H9 (cell line): ENCODE results near the gene TMEM161A. TPM values are rescaled to one million over a fixed set of nuclear protein-coding genes. Genes with fewer than 3 reads are reported as not detected.

ENCODE experiments used
- DNase-seq: peaks from one replicate; pipeline ENCODE4 v3.0.0-alpha.2; 2017
- H2AFZ ChIP-seq: one replicate; pipeline ENCODE4 v1.6.1; 2013; ENCODE audit warnings: mild to moderate bottlenecking, low read length, control low read depth, moderate library complexity
- H2AK5ac ChIP-seq: 2 replicates; pipeline ENCODE4 v1.6.1; 2013; ENCODE audit warnings: low read length, control low read depth, mixed read lengths; ENCODE audit not compliant: insufficient read length
- H2BK120ac ChIP-seq: one replicate; pipeline ENCODE4 v1.6.1; 2013; ENCODE audit warnings: low read depth, mild to moderate bottlenecking, low read length, control low read depth, inconsistent platforms; ENCODE audit not compliant: poor library complexity, severe bottlenecking
- H2BK12ac ChIP-seq: 2 replicates; pipeline ENCODE4 v1.6.1; 2013; ENCODE audit warnings: low read length, control low read depth, mixed read lengths, low read depth; ENCODE audit not compliant: insufficient read length
- H2BK15ac ChIP-seq: 2 replicates; pipeline ENCODE4 v1.6.1; 2013; ENCODE audit warnings: low read depth, low read length, control low read depth
- H2BK20ac ChIP-seq: one replicate; pipeline ENCODE4 v1.6.1; 2013; ENCODE audit warnings: low read depth, mild to moderate bottlenecking, low read length, control low read depth, inconsistent platforms; ENCODE audit not compliant: poor library complexity, severe bottlenecking
- H2BK5ac ChIP-seq: 2 replicates; pipeline ENCODE4 v1.6.1; 2013; ENCODE audit warnings: low read length, control low read depth, mixed read lengths; ENCODE audit not compliant: insufficient read length
- H3K14ac ChIP-seq: 2 replicates; pipeline ENCODE4 v1.6.1; 2013; ENCODE audit warnings: low read length, control low read depth; ENCODE audit not compliant: insufficient read depth
- H3K18ac ChIP-seq: 2 replicates; pipeline ENCODE4 v1.6.1; 2013; ENCODE audit warnings: low read depth, mild to moderate bottlenecking, mixed read lengths, low read length, control low read depth; ENCODE audit not compliant: insufficient read length
- H3K23ac ChIP-seq: 2 replicates; pipeline ENCODE4 v1.6.1; 2013; ENCODE audit warnings: low read length, control low read depth, mixed read lengths, low read depth; ENCODE audit not compliant: insufficient read length
- H3K23me2 ChIP-seq: 2 replicates; pipeline ENCODE4 v1.6.1; 2013; ENCODE audit warnings: low read depth, mild to moderate bottlenecking, mixed read lengths, low read length, control low read depth; ENCODE audit not compliant: insufficient read length, poor library complexity, severe bottlenecking
- H3K27ac ChIP-seq: 2 replicates; pipeline ENCODE4 v1.5.1; 2013; ENCODE audit warnings: low read length, control low read depth, mixed read lengths, low read depth; ENCODE audit not compliant: insufficient read length
- H3K27me3 ChIP-seq: 2 replicates; pipeline ENCODE4 v1.6.1; 2013; ENCODE audit warnings: low read length, control low read depth, inconsistent platforms; ENCODE audit not compliant: insufficient read depth
- H3K4ac ChIP-seq: 2 replicates; pipeline ENCODE4 v1.6.1; 2013; ENCODE audit warnings: low read depth, mild to moderate bottlenecking, control low read depth, inconsistent platforms, low read length, moderate library complexity
- H3K4me1 ChIP-seq: 2 replicates; pipeline ENCODE4 v1.6.1; 2013; ENCODE audit warnings: low read length, control low read depth, inconsistent platforms; ENCODE audit not compliant: insufficient read depth
- H3K4me2 ChIP-seq: 2 replicates; pipeline ENCODE4 v1.6.1; 2013; ENCODE audit warnings: low read length, control low read depth, mixed read lengths; ENCODE audit not compliant: insufficient read length, insufficient read depth
- H3K56ac ChIP-seq: 2 replicates; pipeline ENCODE4 v1.6.1; 2013; ENCODE audit warnings: low read depth, mild to moderate bottlenecking, mixed read lengths, low read length, control low read depth; ENCODE audit not compliant: insufficient read length
- H3K79me1 ChIP-seq: 2 replicates; pipeline ENCODE4 v1.6.1; 2013; ENCODE audit warnings: low read depth, mild to moderate bottlenecking, moderate library complexity, low read length, control low read depth, inconsistent platforms; ENCODE audit not compliant: insufficient read depth, poor library complexity, severe bottlenecking
- H3K79me2 ChIP-seq: 2 replicates; pipeline ENCODE4 v1.6.1; 2013; ENCODE audit warnings: low read length, control low read depth, inconsistent platforms; ENCODE audit not compliant: insufficient read depth
- H3K9ac ChIP-seq: 2 replicates; pipeline ENCODE4 v1.6.1; 2013; ENCODE audit warnings: low read length, control low read depth, mixed read lengths; ENCODE audit not compliant: insufficient read length; ENCODE audit errors: extremely low read depth
- H3K9me3 ChIP-seq: one replicate; pipeline ENCODE4 v1.6.1; 2013; ENCODE audit warnings: low read depth, low read length, inconsistent platforms; ENCODE audit not compliant: control insufficient read depth
- H3T11ph ChIP-seq: one replicate; pipeline ENCODE4 v1.6.1; 2013; ENCODE audit warnings: mild to moderate bottlenecking, low read length, control low read depth, inconsistent platforms
- H4K20me1 ChIP-seq: one replicate; pipeline ENCODE4 v1.6.1; 2013; ENCODE audit not compliant: control insufficient read depth, insufficient read length, insufficient read depth
- H4K5ac ChIP-seq: 2 replicates; pipeline ENCODE4 v1.6.1; 2013; ENCODE audit warnings: low read depth, mild to moderate bottlenecking, mixed read lengths, low read length, control low read depth; ENCODE audit not compliant: insufficient read length
- H4K8ac ChIP-seq: replicated peaks from 2 replicates; pipeline ENCODE4 v1.6.1; 2013; ENCODE audit warnings: low read length, control low read depth, mixed read lengths, low read depth; ENCODE audit not compliant: insufficient read length
- H4K91ac ChIP-seq: 2 replicates; pipeline ENCODE4 v1.6.1; 2013; ENCODE audit warnings: low read depth, mild to moderate bottlenecking, moderate library complexity, mixed read lengths, low read length, control low read depth; ENCODE audit not compliant: insufficient read length
- H3K27ac Mint-ChIP-seq, 3 experiments: 2 replicates in 2 of 3; 3 replicates in 1 of 3; pipeline ENCODE4 v1.8.0; 2020 to 2021; ENCODE audit warnings: mixed read lengths in 3 of 3, mild to moderate bottlenecking in 1 of 3, moderate library complexity in 1 of 3
- H3K27me3 Mint-ChIP-seq: 2 replicates; pipeline ENCODE4 v1.8.0; 2021; ENCODE audit warnings: low read depth, mild to moderate bottlenecking, moderate library complexity, mixed read lengths
- H3K36me3 Mint-ChIP-seq, 3 experiments: 2 replicates in 2 of 3; 3 replicates in 1 of 3; pipeline ENCODE4 v1.8.0; 2020 to 2021; ENCODE audit warnings: low read depth in 3 of 3, mixed read lengths in 3 of 3; ENCODE audit not compliant: insufficient read depth in 1 of 3
- H3K4me1 Mint-ChIP-seq, 2 experiments: 2 replicates each; pipeline ENCODE4 v1.8.0; 2020; ENCODE audit warnings: mixed read lengths in 2 of 2
- H3K4me3 Mint-ChIP-seq, 2 experiments: 2 replicates in 1 of 2; 3 replicates in 1 of 2; pipeline ENCODE4 v1.8.0; 2020 to 2021; ENCODE audit warnings: mild to moderate bottlenecking in 2 of 2, mixed read lengths in 2 of 2, moderate library complexity in 1 of 2
- H3K9me3 Mint-ChIP-seq, 2 experiments: 2 replicates in 1 of 2; 3 replicates in 1 of 2; pipeline ENCODE4 v1.8.0; 2020; ENCODE audit warnings: mild to moderate bottlenecking in 2 of 2, mixed read lengths in 2 of 2, moderate library complexity in 1 of 2
- WGBS: extraction: QIAGEN DNeasy Blood & Tissue Kit; methylation state at CpG from one replicate; pipeline ENCODE4 v1.1.7; 2013; ENCODE audit warnings: missing lambda C conversion rate, low lambda C conversion rate, mixed read lengths; ENCODE audit not compliant: insufficient read length; ENCODE audit errors: extremely low coverage; 5-methylcytosine and 5-hydroxymethylcytosine counted together
- total RNA-seq: library from RNA; stranded (reverse); gene quantifications from 2 replicates; pipeline ENCODE4 v1.2.1, GENCODE V29; 2021
- TF ChIP-seq, protein P1 (sequence below): fragments of 200-600 bp; sonication (generic); conservative IDR thresholded peaks from 3 replicates; pipeline ENCODE4 v1.8.0; 2021; ENCODE audit warnings: antibody characterized with exemption, mild to moderate bottlenecking

TMEM161A gene
- total RNA-seq, 1 experiment from 2014 or later, result 40.9 TPM

DNA sequence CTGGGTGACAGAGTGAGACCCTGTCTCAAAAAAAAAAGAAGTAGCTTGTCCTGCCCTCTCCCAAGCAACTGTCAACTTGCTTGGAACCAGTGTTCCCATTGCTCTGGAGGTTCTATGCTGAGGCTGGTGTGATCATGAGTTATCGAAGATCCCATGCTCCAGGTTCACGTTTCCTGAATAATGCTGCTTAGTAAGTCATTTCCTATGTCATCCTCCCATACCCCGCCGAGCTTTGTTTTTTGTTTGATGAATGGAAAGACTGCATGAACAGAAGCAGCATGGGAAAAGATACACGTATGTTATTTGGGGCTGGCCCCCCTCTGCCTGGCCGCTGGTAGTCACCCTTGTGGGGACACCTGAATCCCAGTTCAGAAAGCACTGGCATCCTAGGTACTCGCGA is 63.2 kb downstream of the TMEM161A start:
- WGBS, result no CpG with 5 or more reads among the region's 8 CpGs
- H3K4ac ChIP-seq, result no peak overlapping the region
- H3K9ac ChIP-seq, result no peak overlapping the region
- TF ChIP-seq, protein P1, sequence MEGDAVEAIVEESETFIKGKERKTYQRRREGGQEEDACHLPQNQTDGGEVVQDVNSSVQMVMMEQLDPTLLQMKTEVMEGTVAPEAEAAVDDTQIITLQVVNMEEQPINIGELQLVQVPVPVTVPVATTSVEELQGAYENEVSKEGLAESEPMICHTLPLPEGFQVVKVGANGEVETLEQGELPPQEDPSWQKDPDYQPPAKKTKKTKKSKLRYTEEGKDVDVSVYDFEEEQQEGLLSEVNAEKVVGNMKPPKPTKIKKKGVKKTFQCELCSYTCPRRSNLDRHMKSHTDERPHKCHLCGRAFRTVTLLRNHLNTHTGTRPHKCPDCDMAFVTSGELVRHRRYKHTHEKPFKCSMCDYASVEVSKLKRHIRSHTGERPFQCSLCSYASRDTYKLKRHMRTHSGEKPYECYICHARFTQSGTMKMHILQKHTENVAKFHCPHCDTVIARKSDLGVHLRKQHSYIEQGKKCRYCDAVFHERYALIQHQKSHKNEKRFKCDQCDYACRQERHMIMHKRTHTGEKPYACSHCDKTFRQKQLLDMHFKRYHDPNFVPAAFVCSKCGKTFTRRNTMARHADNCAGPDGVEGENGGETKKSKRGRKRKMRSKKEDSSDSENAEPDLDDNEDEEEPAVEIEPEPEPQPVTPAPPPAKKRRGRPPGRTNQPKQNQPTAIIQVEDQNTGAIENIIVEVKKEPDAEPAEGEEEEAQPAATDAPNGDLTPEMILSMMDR, result no peak
- Mint-ChIP-seq H3K4me1 (peaks cover 3% of the 10 kb centered on the region in 2 experiments; a peak in 2 of 4 replicates), H3K27ac (no peak overlapping the region), H3K4me3 (no peak overlapping the region), H3K27me3 (peaks cover 87% of the 10 kb centered on the region), H3K9me3 (no peaks in the 10 kb centered on the region), H3K36me3 (no peaks in the 10 kb centered on the region; a peak in 1 of 7 replicates)
- no peak overlapping the region for H3K4me2 ChIP-seq
- no peak overlapping the region for H2BK5ac ChIP-seq
- DNase-seq, result no peak
- H3K79me2 ChIP-seq, result no peaks in the 10 kb centered on the region
- no peak overlapping the region for H3T11ph ChIP-seq
- H2BK20ac ChIP-seq, result no peak overlapping the region
- no peak overlapping the region for H3K18ac ChIP-seq
- no peaks in the 10 kb centered on the region for H3K23me2 ChIP-seq
- H3K79me1 ChIP-seq, result no peaks in the 10 kb centered on the region
- H3K14ac ChIP-seq, result no peak overlapping the region
- no peak overlapping the region for H2BK120ac ChIP-seq
- H4K20me1 ChIP-seq, result no peaks in the 10 kb centered on the region
- H2BK12ac ChIP-seq, result no peak overlapping the region
- no peak overlapping the region for H3K23ac ChIP-seq
- no peaks in the 10 kb centered on the region for H3K4me1 ChIP-seq
- H4K8ac ChIP-seq, result no peak overlapping the region
- H3K9me3 ChIP-seq, result no peaks in the 10 kb centered on the region
- H4K5ac ChIP-seq, result no peak overlapping the region
- no peak overlapping the region for H2AK5ac ChIP-seq
- no peak overlapping the region for H3K27ac ChIP-seq
- H2BK15ac ChIP-seq, result no peak overlapping the region
- no peak overlapping the region for H2AFZ ChIP-seq
- no peak overlapping the region for H4K91ac ChIP-seq
- no peak overlapping the region for H3K56ac ChIP-seq
- no peaks in the 10 kb centered on the region; the same call in 1 of the 2 replicates for H3K27me3 ChIP-seq
